HTERT RPE-1 (cell line): Measurements from ENCODE around the gene CA6.
"Not testable (repeated sequence)": the region's sequence is repeated elsewhere in the genome, so short reads cannot be mapped to it uniquely, and the experiment has no call there.

Experiments
- in situ Hi-C: fragments of 300-500 bp; cut with MboI; formaldehyde crosslinking; loops from 4 replicates; pipeline ENCODE4 v1.14.3; 2020; ENCODE audit warnings: low sequenced_read_pairs

The CA6 gene

GRCh38 chr1:8945568-8945967 lies at the start of gene CA6:
CA6 (plus strand) TSS chr1:8945868; CDS start chr1:8945887, 19 bp downstream.
- in situ Hi-C loops: no loop called here

GRCh38 chr1:8896775-8897174 lies 48.9 kb upstream of the CA6 start:
- in situ Hi-C loops: not testable (repeated sequence)

GRCh38 chr1:8897505-8897904 lies 48.2 kb upstream of the CA6 start:
- in situ Hi-C loops: not testable (repeated sequence)

DNA sequence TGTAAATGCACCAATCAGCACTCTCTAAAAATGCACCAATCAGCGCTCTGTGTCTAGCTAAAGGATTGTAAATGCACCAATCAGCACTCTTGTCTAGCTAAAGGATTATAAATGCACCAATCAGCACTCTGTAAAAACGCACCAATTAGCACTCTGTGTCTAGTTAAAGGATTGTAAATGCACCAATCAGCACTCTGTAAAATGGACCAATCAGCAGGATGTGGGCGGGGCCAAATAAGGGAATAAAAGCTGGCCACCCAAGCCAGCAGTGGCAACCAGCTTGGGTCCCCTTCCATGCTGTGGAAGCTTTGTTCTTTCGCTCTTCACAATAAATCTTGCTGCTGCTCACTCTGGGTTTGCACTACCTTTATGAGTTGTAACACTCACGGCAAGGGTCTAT lies 47.2 kb upstream of the CA6 start:
- in situ Hi-C loops: not testable (repeated sequence)

- in situ Hi-C loops: no loop called here
Measured at GRCh38 chr1:8899046-8899445, 46.6 kb upstream of the CA6 start.

GRCh38 chr1:8900684-8901083 lies 45.0 kb upstream of the CA6 start:
- in situ Hi-C loops: not testable (repeated sequence)

DNA sequence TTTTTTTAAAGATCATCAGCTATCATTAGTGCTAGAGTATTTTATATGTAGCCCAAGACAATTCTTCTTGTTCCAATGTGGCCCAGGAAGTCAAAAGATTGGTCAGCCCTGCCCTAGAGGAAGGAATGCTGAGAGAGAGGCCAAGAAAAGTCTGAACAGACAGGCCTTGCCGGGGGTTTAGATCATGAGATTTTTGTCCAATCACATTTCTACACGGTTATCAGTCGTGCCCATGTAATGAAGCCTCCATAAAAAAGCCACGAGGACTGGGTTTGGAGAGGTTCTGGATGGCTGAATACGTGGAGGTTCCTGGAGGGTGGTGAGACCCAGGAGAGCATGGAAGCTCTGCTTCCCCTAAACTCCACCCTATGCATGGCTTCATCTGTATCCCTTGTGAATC lies 42.9 kb upstream of the CA6 start:
- in situ Hi-C loops: no loop called here

DNA sequence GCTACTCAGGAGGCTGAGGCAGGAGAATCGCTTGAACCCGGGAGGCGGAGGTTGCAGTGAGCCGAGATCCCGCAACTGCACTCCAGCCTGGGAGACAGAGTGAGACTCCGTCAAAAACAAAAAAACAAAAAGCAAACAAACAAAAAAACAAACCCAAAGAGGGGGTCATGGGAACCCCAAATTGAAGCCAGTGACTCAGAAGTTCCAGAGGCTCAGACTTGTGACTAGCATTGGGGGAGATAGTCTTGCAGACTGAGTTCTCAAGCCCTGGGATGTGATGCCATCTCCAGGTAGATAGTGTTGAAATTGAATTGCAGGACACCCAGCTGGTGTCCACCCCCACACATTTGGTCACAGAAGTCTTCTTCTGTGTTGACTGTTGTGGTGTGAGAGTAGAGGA lies 42.3 kb upstream of the CA6 start:
- in situ Hi-C loops: no loop called here

- in situ Hi-C loops: no loop called here
Measured at GRCh38 chr1:8903908-8904650, 41.6 kb upstream of the CA6 start.

- in situ Hi-C loops: no loop called here
Measured at GRCh38 chr1:8905582-8906191, 40.0 kb upstream of the CA6 start.

GRCh38 chr1:8908388-8909151 lies 37.1 kb upstream of the CA6 start:
- in situ Hi-C loops: no loop called here

GRCh38 chr1:8910331-8910730 lies 35.3 kb upstream of the CA6 start:
- in situ Hi-C loops: no loop called here

DNA sequence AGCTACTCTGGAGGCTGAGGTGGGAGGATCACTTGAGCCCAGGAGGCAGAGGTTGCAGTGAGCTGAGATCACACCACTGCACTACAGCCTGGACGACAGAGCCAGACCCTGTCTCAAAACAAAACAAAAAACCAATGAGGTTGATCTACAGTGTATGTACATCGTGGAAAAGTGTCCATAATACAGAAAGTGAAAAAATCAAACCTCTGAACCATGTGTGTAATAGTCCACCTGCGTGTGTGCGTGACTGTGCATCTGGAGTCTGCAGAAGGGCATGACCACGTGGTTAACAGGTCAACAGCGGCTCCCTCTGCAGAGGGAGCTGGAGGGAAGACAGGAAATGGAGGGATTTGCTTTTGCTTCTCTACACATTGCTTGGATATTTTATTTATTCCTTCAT lies 34.8 kb upstream of the CA6 start:
- in situ Hi-C loops: no loop called here

- in situ Hi-C loops: no loop called here
Measured at GRCh38 chr1:8911416-8912309, 34.0 kb upstream of the CA6 start.

GRCh38 chr1:8913457-8913856 lies 32.2 kb upstream of the CA6 start:
- in situ Hi-C loops: no loop called here

DNA sequence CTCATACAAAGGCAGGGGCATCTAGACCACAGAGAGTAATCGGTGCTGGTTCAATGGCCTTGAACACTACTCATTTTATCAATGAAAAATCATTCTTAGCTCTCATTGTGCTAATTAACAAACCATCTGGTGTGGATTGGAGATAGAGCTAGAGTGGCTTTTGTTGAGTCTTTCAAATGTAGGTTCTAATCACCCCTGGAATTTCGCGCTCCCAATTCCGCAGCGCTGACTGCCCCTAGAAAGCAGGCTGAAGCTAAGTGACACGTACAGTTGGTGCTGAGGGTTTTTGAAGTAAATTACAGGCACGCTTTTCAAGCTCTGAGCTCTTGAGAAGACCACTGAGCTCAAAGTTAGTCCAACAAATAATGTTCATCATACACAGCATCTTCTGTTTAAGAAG lies 31.2 kb upstream of the CA6 start:
- in situ Hi-C loops: no loop called here

GRCh38 chr1:8915446-8915845 lies 30.2 kb upstream of the CA6 start:
- in situ Hi-C loops: no loop called here

DNA sequence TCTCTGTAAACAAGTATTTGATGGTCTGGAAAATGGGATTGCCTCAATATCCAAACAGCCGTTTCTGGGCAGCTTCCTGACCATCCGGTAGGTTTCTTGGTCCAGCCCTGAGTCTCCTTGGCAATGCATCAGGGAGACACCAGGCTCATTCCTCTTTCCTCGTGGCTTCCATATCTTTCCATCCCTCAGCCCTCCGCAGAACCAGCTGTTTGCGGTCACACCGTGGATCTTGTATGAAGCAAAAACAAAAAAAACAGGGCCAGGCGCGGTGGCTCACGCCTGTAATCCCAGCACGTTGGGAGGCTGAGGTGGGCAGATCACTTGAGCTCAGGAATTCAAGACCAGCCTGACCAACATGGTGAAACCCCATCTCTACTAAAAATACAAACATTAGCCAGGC lies 28.1 kb upstream of the CA6 start:
- in situ Hi-C loops: not testable (repeated sequence)

DNA sequence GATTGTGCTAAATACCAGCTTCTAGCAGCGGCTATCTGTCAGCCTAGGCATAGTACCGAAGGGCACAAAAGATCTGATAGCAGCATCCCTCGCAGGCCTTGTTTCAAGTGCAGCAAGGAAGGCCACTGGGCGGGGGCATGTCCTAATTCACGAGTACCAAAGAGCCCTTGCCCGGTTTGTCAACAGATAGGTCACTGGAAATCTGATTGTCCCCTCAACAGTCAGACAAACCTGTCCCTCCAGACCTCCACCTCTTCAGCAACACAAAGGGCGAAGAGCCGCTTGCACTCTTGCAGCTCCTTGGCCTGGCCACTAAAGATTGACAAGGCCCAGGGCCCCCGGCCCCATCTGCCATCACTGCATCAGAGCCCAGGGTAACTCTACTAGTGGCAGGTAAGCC lies 22.7 kb upstream of the CA6 start:
- in situ Hi-C loops: no loop called here

DNA sequence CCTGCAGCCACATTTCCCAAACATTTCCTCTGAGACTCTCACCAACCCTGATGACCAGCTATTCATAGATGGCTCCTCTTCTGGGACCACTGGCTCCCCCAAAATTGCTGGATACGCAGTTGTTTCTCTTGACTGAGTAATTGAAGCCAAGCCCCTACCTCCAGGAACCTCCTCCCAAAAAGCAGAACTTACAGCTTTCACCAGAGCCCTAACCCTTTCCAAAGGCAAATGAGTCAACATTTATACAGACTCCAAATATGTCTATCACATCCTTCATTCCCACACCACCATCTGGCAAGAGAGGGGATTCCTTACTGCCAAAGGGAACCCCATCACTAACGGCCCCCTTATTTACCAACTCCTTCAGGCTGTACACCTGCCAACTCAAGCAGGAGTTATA lies 20.3 kb upstream of the CA6 start:
- in situ Hi-C loops: no loop called here

DNA sequence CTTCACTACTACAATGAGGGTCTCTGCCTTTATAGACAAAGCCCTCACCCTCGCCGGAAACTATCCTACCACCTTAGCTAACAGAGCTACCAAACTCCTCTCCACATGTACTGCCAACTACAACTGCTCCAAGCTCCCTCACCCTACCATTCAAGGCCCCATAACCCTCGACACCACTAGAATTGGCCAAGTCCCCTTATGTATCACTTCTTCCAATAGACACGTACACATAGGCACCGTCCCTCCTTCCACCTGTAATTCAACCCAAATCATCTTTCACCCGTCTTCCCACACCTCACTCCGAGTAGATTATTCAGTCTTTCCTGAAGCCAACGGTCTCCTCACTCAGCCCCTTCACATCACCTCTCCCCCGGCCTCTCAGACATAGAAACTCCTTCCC lies 19.7 kb upstream of the CA6 start:
- in situ Hi-C loops: no loop called here
